ENCODE measurements around the gene PLD4.

Gene PLD4

DNA sequence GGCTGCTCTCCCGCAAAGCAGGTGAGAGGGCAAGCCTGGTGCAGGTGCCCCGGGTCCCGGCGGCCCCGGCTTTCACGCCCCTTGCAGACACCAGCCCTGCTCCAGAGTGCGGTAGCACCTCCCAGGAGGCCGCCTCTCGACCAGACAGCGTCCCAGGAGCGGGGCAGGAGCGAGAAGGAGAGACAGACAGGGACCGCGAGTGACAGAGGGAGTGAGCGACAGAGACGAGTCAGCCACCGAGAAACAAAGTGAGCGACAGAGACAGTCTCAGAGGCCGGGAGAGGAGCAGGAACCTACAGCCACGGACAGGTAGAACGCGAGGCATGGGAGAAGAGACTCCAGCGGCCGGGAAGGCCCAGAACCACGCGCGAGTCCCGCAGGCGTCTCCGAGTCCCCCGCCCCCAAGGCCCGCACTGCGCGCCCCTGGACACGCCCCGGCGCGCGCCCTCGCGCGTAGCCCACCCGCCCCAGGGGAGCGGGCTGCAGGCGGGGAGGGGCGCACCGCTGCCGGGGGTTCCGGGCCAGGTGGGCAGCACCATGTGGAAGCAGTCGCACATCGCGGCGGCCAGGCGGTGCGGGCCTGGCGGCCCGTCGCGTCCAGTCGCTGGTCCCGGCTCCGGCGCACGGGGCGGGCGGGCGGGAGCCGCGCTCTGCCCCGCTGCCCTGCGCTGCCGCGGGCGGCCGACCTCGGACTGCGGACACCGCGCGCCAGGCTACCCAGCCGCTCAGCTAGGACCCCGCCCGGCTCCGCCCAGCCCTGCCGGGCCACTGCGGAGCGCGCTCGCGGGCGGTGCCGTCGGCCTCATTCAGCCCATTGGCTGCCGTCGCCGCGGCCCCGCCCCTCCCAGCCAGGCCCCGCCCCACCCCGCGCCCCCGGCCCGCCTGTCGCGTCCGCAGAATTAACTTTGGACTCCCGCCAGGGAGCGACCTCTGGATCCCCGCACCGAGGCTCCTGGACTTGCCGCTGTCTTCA lies 53.3 kb downstream of the PLD4 start, which contains the start of gene AHNAK2:
Gene AHNAK2 (minus strand): TSS at position 694 of the 973 bp plus-strand sequence. CDS start 137 bp downstream, at position 557.
- no peaks in the 10 kb centered on the region for H4K20me1 ChIP-seq (ENCODE audit: insufficient read depth, low read length)
- H3K4me2 ChIP-seq (ENCODE audit: low read length): no peak within 1 kb of the TSS
- no peaks in the 10 kb centered on the region for H3K36me3 ChIP-seq (ENCODE audit: insufficient read depth, low read length)
- H2AFZ ChIP-seq (ENCODE audit: low read length): no peak within 1 kb of the TSS
- no peaks in the 10 kb centered on the region for H3K9me3 ChIP-seq (ENCODE audit: low read length)
- H3K79me2 ChIP-seq (ENCODE audit: insufficient read depth, low read length): no peaks in the 10 kb centered on the region
- H3K9me2 ChIP-seq (ENCODE audit: low read depth, low read length): no peaks in the 10 kb centered on the region
- no peaks in the 10 kb centered on the region for H3K4me1 ChIP-seq (ENCODE audit: insufficient read depth, low read length, severe bottlenecking)
- H3F3A ChIP-seq (ENCODE audit: insufficient read depth, low read length): no peaks in the 10 kb centered on the region
- no peak within 1 kb of the TSS for H3K27ac ChIP-seq (ENCODE audit: low read depth, low read length, poor library complexity, severe bottlenecking)
- H3K9ac ChIP-seq (ENCODE audit: low read length): no peak within 1 kb of the TSS
- H3K27me3 ChIP-seq (ENCODE audit: insufficient read depth, low read length): 0 out of 2 replicates have a peak, but pooled peaks cover 7% of the 10 kb centered on the region
- TF ChIP-seq EZH2 (IDR thresholded peaks at IDR 0.05; ENCODE audit: borderline replicate concordance, low read length): no peak
- TF ChIP-seq, protein P1, sequence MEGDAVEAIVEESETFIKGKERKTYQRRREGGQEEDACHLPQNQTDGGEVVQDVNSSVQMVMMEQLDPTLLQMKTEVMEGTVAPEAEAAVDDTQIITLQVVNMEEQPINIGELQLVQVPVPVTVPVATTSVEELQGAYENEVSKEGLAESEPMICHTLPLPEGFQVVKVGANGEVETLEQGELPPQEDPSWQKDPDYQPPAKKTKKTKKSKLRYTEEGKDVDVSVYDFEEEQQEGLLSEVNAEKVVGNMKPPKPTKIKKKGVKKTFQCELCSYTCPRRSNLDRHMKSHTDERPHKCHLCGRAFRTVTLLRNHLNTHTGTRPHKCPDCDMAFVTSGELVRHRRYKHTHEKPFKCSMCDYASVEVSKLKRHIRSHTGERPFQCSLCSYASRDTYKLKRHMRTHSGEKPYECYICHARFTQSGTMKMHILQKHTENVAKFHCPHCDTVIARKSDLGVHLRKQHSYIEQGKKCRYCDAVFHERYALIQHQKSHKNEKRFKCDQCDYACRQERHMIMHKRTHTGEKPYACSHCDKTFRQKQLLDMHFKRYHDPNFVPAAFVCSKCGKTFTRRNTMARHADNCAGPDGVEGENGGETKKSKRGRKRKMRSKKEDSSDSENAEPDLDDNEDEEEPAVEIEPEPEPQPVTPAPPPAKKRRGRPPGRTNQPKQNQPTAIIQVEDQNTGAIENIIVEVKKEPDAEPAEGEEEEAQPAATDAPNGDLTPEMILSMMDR (IDR thresholded peaks at IDR 0.05; ENCODE audit: low read length): no peak
- H3K4me3 ChIP-seq (ENCODE audit: low read depth, low read length, poor library complexity, severe bottlenecking): no peak within 1 kb of the TSS

DNA sequence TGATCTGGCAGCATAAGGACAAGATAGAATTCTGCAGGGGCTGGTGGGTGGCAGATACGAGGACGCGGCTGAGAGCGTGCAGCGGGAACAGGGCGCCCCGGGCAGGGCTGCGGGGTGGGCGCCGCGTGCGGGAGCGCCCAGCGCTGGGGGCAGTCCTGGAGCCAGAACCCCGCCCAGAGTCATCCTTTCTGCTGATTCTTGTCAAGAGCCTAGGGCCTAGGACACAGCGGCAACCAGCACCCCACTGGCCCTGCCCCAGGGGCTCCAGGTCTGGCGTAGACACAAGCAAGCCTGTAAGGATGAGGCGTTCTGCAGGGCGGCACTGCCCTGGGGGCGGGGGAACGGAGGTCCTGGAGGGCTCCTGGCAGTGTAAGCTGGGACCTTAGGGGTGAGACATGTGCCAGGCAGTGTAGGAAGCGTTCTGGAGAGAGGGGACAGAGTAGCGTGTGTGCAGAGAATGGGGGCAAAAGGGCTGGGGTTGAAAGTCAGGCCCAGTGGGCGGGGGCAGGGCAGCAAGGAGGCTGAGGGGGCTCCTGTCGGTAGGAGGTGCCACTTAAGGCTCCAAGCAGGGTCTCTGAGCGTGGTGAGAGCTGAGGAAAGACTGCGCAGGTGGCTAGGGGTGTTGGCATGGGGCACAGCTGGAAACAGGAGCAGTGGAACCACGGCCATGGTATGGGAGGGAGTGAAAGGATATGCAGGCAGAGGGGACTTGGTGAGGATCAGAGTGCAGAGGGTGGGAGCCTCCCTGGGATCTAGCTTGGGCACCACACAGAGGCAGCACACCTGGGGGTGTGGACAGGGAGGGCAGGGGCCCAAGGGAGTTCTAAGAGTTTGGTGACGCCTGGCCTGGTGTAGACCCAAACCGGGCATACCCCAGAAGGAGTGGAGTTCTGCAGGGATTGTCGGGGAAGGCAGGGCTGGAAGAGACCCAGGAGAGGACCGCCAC lies 54.3 kb downstream of the PLD4 start:
- no peak for TF ChIP-seq EZH2 (IDR thresholded peaks at IDR 0.05; ENCODE audit: borderline replicate concordance, low read length)
- Histone ChIP-seq H4K20me1 (ENCODE audit: insufficient read depth, low read length) (no peaks in the 10 kb centered on the region), H3K4me2 (ENCODE audit: low read length) (no peak overlapping the region), H3K9me3 (ENCODE audit: low read length) (no peaks in the 10 kb centered on the region), H3K27me3 (ENCODE audit: insufficient read depth, low read length) (0 out of 2 replicates have a peak, but pooled peaks cover 7% of the 10 kb centered on the region), H3K36me3 (ENCODE audit: insufficient read depth, low read length) (no peaks in the 10 kb centered on the region), H2AFZ (ENCODE audit: low read length) (no peak overlapping the region), H3F3A (ENCODE audit: insufficient read depth, low read length) (no peaks in the 10 kb centered on the region), H3K27ac (ENCODE audit: low read depth, low read length, poor library complexity, severe bottlenecking) (no peak overlapping the region), H3K4me3 (ENCODE audit: low read depth, low read length, poor library complexity, severe bottlenecking) (no peak overlapping the region), H3K79me2 (ENCODE audit: insufficient read depth, low read length) (no peaks in the 10 kb centered on the region), H3K9ac (ENCODE audit: low read length) (no peak overlapping the region), H3K4me1 (ENCODE audit: insufficient read depth, low read length, severe bottlenecking) (no peaks in the 10 kb centered on the region), H3K9me2 (ENCODE audit: low read depth, low read length) (no peaks in the 10 kb centered on the region)

DNA sequence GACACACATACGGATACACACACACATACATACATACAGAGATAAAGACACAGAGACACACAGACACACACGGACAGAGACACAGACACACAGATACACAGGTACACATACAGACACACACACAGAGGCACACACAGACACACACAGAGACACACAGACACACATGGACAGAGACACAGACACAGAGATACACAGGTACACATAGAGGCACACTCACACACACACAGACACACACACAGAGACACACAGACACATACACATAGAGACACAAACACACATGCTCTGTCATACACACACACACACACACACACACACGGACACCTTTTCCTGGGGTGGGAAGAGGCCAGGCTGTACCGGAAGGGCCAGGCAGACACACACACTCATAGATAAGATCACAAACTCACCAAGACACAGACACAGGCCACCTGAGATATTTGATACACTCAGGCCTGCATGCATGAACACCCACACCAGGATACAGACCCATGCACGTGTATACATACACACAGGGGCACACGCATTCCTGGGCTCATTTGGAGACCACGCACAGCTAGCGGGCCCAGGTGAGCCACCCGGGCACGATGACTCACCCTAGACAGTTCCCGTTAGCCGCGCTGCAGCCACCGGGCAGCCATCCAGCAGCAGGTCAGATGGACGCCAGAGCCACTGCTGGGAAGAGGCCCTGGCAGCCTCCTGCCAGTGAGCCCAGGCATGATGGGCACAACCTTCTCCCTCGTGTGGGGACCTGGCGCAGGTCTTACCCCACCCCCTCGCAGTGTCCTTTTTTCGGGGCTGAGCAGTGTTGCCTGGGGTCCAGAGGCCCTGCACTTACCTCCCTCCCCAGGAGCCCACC lies 55.3 kb downstream of the PLD4 start:
- Histone ChIP-seq H4K20me1 (ENCODE audit: insufficient read depth, low read length) (no peaks in the 10 kb centered on the region), H3K9me2 (ENCODE audit: low read depth, low read length) (no peaks in the 10 kb centered on the region), H2AFZ (ENCODE audit: low read length) (no peak overlapping the region), H3K4me3 (ENCODE audit: low read depth, low read length, poor library complexity, severe bottlenecking) (no peak overlapping the region), H3K4me2 (ENCODE audit: low read length) (no peak overlapping the region), H3K9me3 (ENCODE audit: low read length) (no peaks in the 10 kb centered on the region), H3K4me1 (ENCODE audit: insufficient read depth, low read length, severe bottlenecking) (no peaks in the 10 kb centered on the region), H3K27me3 (ENCODE audit: insufficient read depth, low read length) (0 out of 2 replicates have a peak, but pooled peaks cover 4% of the 10 kb centered on the region), H3K27ac (ENCODE audit: low read depth, low read length, poor library complexity, severe bottlenecking) (no peak overlapping the region), H3K36me3 (ENCODE audit: insufficient read depth, low read length) (no peaks in the 10 kb centered on the region; the same call in 1 of the 2 replicates), H3F3A (ENCODE audit: insufficient read depth, low read length) (no peaks in the 10 kb centered on the region), H3K9ac (ENCODE audit: low read length) (no peak overlapping the region), H3K79me2 (ENCODE audit: insufficient read depth, low read length) (no peaks in the 10 kb centered on the region)
- no peak for TF ChIP-seq EZH2 (IDR thresholded peaks at IDR 0.05; ENCODE audit: borderline replicate concordance, low read length)
- TF ChIP-seq, protein P1 (IDR thresholded peaks at IDR 0.05; ENCODE audit: low read length): no peak

Data from OCI-LY1 (cell line).